ENCODE data around the gene ATP9B.

The ATP9B gene

GRCh38 chr18:79102886-79103285 lies 33.7 kb downstream of the ATP9B start:
- Mint-ChIP-seq H3K4me1 (peaks cover 37% of the 10 kb centered on the region), H3K27ac (no peak overlapping the region), H3K4me3 (no peak overlapping the region), H3K36me3 (peaks cover 22% of the 10 kb centered on the region), H3K9me3 (no peaks in the 10 kb centered on the region)
- DNase-seq (ENCODE audit: low spot score in 2 of 2) (no peak), ATAC-seq (no peak)

- DNase-seq (ENCODE audit: low spot score in 2 of 2): no peak
- H3K36me3 Mint-ChIP-seq: peaks cover 13% of the 10 kb centered on the region
- no peak for ATAC-seq
- no peaks in the 10 kb centered on the region for H3K9me3 Mint-ChIP-seq
- no peak overlapping the region for H3K4me3 Mint-ChIP-seq
- H3K27ac Mint-ChIP-seq: no peak overlapping the region
- H3K4me1 Mint-ChIP-seq: peaks cover 40% of the 10 kb centered on the region
These were observed 34.9 kb downstream of the ATP9B start for GRCh38 chr18:79104137-79104536.

- peaks cover 40% of the 10 kb centered on the region for H3K4me1 Mint-ChIP-seq
- DNase-seq (ENCODE audit: low spot score in 2 of 2): no peak
- peak overlapping the region; percentile 10 for H3K27ac Mint-ChIP-seq
- no peak for ATAC-seq
- H3K9me3 Mint-ChIP-seq: no peaks in the 10 kb centered on the region
- no peak overlapping the region for H3K4me3 Mint-ChIP-seq
- H3K36me3 Mint-ChIP-seq: peaks cover 17% of the 10 kb centered on the region
These were observed 36.3 kb downstream of the ATP9B start for GRCh38 chr18:79105455-79105854.

GRCh38 chr18:79106084-79106483 lies 36.9 kb downstream of the ATP9B start:
- Mint-ChIP-seq H3K4me3 (no peak overlapping the region), H3K4me1 (peaks cover 39% of the 10 kb centered on the region), H3K36me3 (peaks cover 15% of the 10 kb centered on the region), H3K9me3 (no peaks in the 10 kb centered on the region), H3K27ac (no peak overlapping the region)
- no peak for ATAC-seq
- no peak for DNase-seq (ENCODE audit: low spot score in 2 of 2)

- H3K27ac Mint-ChIP-seq: no peak overlapping the region
- ATAC-seq (no peak), DNase-seq (ENCODE audit: low spot score in 2 of 2) (no peak)
- no peak overlapping the region for H3K4me3 Mint-ChIP-seq
- peaks cover 32% of the 10 kb centered on the region for H3K4me1 Mint-ChIP-seq
- H3K9me3 Mint-ChIP-seq: no peaks in the 10 kb centered on the region
- peaks cover 7% of the 10 kb centered on the region for H3K36me3 Mint-ChIP-seq
These were observed 38.7 kb downstream of the ATP9B start for GRCh38 chr18:79107886-79108285.

GRCh38 chr18:79108549-79109215 lies 39.5 kb downstream of the ATP9B start:
- H3K9me3 Mint-ChIP-seq: no peaks in the 10 kb centered on the region
- ATAC-seq: no peak
- H3K27ac Mint-ChIP-seq: no peak overlapping the region
- DNase-seq (ENCODE audit: low spot score in 2 of 2): no peak
- H3K4me3 Mint-ChIP-seq: no peak overlapping the region
- peaks cover 24% of the 10 kb centered on the region for H3K4me1 Mint-ChIP-seq
- H3K36me3 Mint-ChIP-seq: peaks cover 10% of the 10 kb centered on the region

- no peak for DNase-seq (ENCODE audit: low spot score in 2 of 2)
These were observed 42.3 kb downstream of the ATP9B start for GRCh38 chr18:79111483-79111882.

GRCh38 chr18:79117385-79117784 lies 48.2 kb downstream of the ATP9B start:
- Mint-ChIP-seq H3K36me3 (peaks cover 22% of the 10 kb centered on the region), H3K4me3 (no peak overlapping the region), H3K27ac (peak overlapping the region; percentile 10), H3K4me1 (no peaks in the 10 kb centered on the region), H3K9me3 (no peaks in the 10 kb centered on the region)
- ATAC-seq: no peak
- no peak for DNase-seq (ENCODE audit: low spot score in 2 of 2)

More at GRCh38 chr18:79111483-79111882, 42.3 kb downstream of the ATP9B start:
- Mint-ChIP-seq H3K4me1 (peaks cover 8% of the 10 kb centered on the region), H3K9me3 (no peaks in the 10 kb centered on the region), H3K27ac (no peak overlapping the region), H3K36me3 (peaks cover 24% of the 10 kb centered on the region), H3K4me3 (no peak overlapping the region)
- no peak for ATAC-seq

GRCh38 chr18:79117788-79118187 lies 48.6 kb downstream of the ATP9B start:
- Mint-ChIP-seq H3K36me3 (peaks cover 22% of the 10 kb centered on the region), H3K4me1 (no peaks in the 10 kb centered on the region), H3K4me3 (no peak overlapping the region), H3K9me3 (no peaks in the 10 kb centered on the region), H3K27ac (peak overlapping the region; percentile 10)
- ATAC-seq (no peak), DNase-seq (ENCODE audit: low spot score in 2 of 2) (no peak)

GRCh38 chr18:79118797-79119196 lies 49.6 kb downstream of the ATP9B start:
- no peak for ATAC-seq
- peaks cover 18% of the 10 kb centered on the region for H3K36me3 Mint-ChIP-seq
- H3K4me1 Mint-ChIP-seq: no peaks in the 10 kb centered on the region
- no peak for DNase-seq (ENCODE audit: low spot score in 2 of 2)
- H3K27ac Mint-ChIP-seq: no peak overlapping the region
- no peak overlapping the region for H3K4me3 Mint-ChIP-seq
- no peaks in the 10 kb centered on the region for H3K9me3 Mint-ChIP-seq

- H3K36me3 Mint-ChIP-seq: peaks cover 16% of the 10 kb centered on the region
These were observed 52.7 kb downstream of the ATP9B start for GRCh38 chr18:79121746-79122474.

GRCh38 chr18:79123948-79124347 lies 54.8 kb downstream of the ATP9B start:
- H3K4me3 Mint-ChIP-seq: no peak overlapping the region
- H3K9me3 Mint-ChIP-seq: no peaks in the 10 kb centered on the region
- H3K4me1 Mint-ChIP-seq: peaks cover 9% of the 10 kb centered on the region
- DNase-seq (ENCODE audit: low spot score in 2 of 2): no peak
- H3K27ac Mint-ChIP-seq: no peak overlapping the region
- H3K36me3 Mint-ChIP-seq: peaks cover 24% of the 10 kb centered on the region
- ATAC-seq: peak; percentile 51

More at GRCh38 chr18:79121746-79122474, 52.7 kb downstream of the ATP9B start:
- H3K27ac Mint-ChIP-seq: no peak overlapping the region
- DNase-seq (ENCODE audit: low spot score in 2 of 2): no peak
- H3K4me3 Mint-ChIP-seq: no peak overlapping the region
- ATAC-seq: no peak
- no peaks in the 10 kb centered on the region for H3K9me3 Mint-ChIP-seq
- H3K4me1 Mint-ChIP-seq: peaks cover 9% of the 10 kb centered on the region

- Mint-ChIP-seq H3K4me3 (no peak overlapping the region), H3K4me1 (peaks cover 9% of the 10 kb centered on the region), H3K9me3 (no peaks in the 10 kb centered on the region), H3K36me3 (peaks cover 40% of the 10 kb centered on the region), H3K27ac (no peak overlapping the region)
- ATAC-seq (no peak), DNase-seq (ENCODE audit: low spot score in 2 of 2) (no peak)
These were observed 59.9 kb downstream of the ATP9B start for GRCh38 chr18:79129120-79129519.

- no peak overlapping the region for H3K27ac Mint-ChIP-seq
- peaks cover 22% of the 10 kb centered on the region for H3K4me1 Mint-ChIP-seq
- no peak overlapping the region for H3K4me3 Mint-ChIP-seq
- H3K36me3 Mint-ChIP-seq: peaks cover 34% of the 10 kb centered on the region
- H3K9me3 Mint-ChIP-seq: no peaks in the 10 kb centered on the region
- no peak for ATAC-seq
- DNase-seq (ENCODE audit: low spot score in 2 of 2): no peak
These were observed 64.5 kb downstream of the ATP9B start for GRCh38 chr18:79133724-79134123.

GRCh38 chr18:79135924-79136323 lies 66.7 kb downstream of the ATP9B start:
- DNase-seq (ENCODE audit: low spot score in 2 of 2) (no peak), ATAC-seq (no peak)
- H3K4me1 Mint-ChIP-seq: peaks cover 22% of the 10 kb centered on the region
- H3K9me3 Mint-ChIP-seq: no peaks in the 10 kb centered on the region
- H3K36me3 Mint-ChIP-seq: peaks cover 22% of the 10 kb centered on the region
- H3K4me3 Mint-ChIP-seq: no peak overlapping the region
- H3K27ac Mint-ChIP-seq: no peak overlapping the region

GRCh38 chr18:79136742-79137141 lies 67.5 kb downstream of the ATP9B start:
- no peak for ATAC-seq
- DNase-seq (ENCODE audit: low spot score in 2 of 2): no peak
- Mint-ChIP-seq H3K36me3 (peaks cover 22% of the 10 kb centered on the region), H3K4me3 (no peak overlapping the region), H3K9me3 (no peaks in the 10 kb centered on the region), H3K4me1 (peaks cover 22% of the 10 kb centered on the region), H3K27ac (peak overlapping the region; percentile 58)

Data from stimulated activated effector memory CD8-positive, alpha-beta T cell treated with anti-CD3 and anti-CD28 coated beads, Interleukin-12 subunit alpha, Interleukin-12 subunit beta, amount 100 ng/mL, for 72 hours (primary cell).